CD4-positive, alpha-beta T cell (primary cell): ENCODE measurements around the gene IL34. TPM values are rescaled to one million over a fixed set of nuclear protein-coding genes. Genes with fewer than 3 reads are reported as not detected.

ENCODE experiments used
- ATAC-seq: fragments of 200-7000 bp; cut with Tn5 transposase; one replicate; pipeline ENCODE4 v1.10.0; 2022; ENCODE audit warnings: mild to moderate bottlenecking; ENCODE audit not compliant: poor library complexity
- CTCF ChIA-PET: fragments of 350-600 bp; sonication (Branson Sonifier 250); formaldehyde crosslinking; loops from one replicate; lab custom pipeline; 2021; ENCODE audit warnings: antibody characterized with exemption, inconsistent platforms; lab: Charles Lee
- POLR2A ChIA-PET: fragments of 350-600 bp; sonication (Branson Sonifier 250); formaldehyde crosslinking; loops from one replicate; lab custom pipeline; 2021; ENCODE audit warnings: antibody characterized with exemption, inconsistent platforms; lab: Charles Lee
- DNase-seq, 14 experiments: peaks; one replicate each; pipeline ENCODE4 v3.0.0-alpha.2; 2013 to 2020; ENCODE audit warnings: mixed read lengths in 2 of 14
- H3K27ac ChIP-seq, 2 donors: one replicate each; pipeline versions ENCODE4 v1.5.1 to v1.7.0; 2013; ENCODE audit warnings: low read length in 2 of 2, low read depth in 1 of 2, mild to moderate bottlenecking in 1 of 2
- H3K27me3 ChIP-seq, 2 experiments: 1 replicate in 1 of 2; 2 replicates in 1 of 2; pipeline versions ENCODE4 v1.6.1 to v1.7.0; 2013; ENCODE audit warnings: low read length in 2 of 2, control low read depth in 1 of 2, mild to moderate bottlenecking in 1 of 2, moderate library complexity in 1 of 2; ENCODE audit not compliant: insufficient read depth in 2 of 2, control insufficient read depth in 1 of 2
- H3K36me3 ChIP-seq: one replicate; pipeline ENCODE4 v1.6.1; 2013; ENCODE audit warnings: low read length, control low read depth; ENCODE audit not compliant: insufficient read depth
- H3K4me1 ChIP-seq: one replicate; pipeline ENCODE4 v1.6.1; 2013; ENCODE audit warnings: low read length, control low read depth; ENCODE audit not compliant: insufficient read depth
- H3K4me3 ChIP-seq: one replicate; pipeline ENCODE4 v1.5.1; 2013; ENCODE audit warnings: mild to moderate bottlenecking, low read length, moderate library complexity
- H3K9me3 ChIP-seq, 2 experiments: 1 replicate in 1 of 2; 2 replicates in 1 of 2; pipeline versions ENCODE4 v1.6.1 to v1.7.0; 2013; ENCODE audit warnings: low read length in 2 of 2, mild to moderate bottlenecking in 2 of 2, control low read depth in 1 of 2, moderate library complexity in 1 of 2; ENCODE audit not compliant: control insufficient read depth in 1 of 2, insufficient read depth in 1 of 2
- H3K27ac Mint-ChIP-seq: one replicate; pipeline ENCODE4 v1.8.0; 2020; ENCODE audit warnings: mixed read lengths
- H3K27me3 Mint-ChIP-seq: one replicate; pipeline ENCODE4 v1.8.0; 2021; ENCODE audit warnings: mixed read lengths
- H3K36me3 Mint-ChIP-seq: one replicate; pipeline ENCODE4 v1.8.0; 2021; ENCODE audit warnings: low read depth, mixed read lengths
- H3K4me1 Mint-ChIP-seq: one replicate; pipeline ENCODE4 v1.8.0; 2021; ENCODE audit warnings: low read depth, mixed read lengths
- H3K4me3 Mint-ChIP-seq: one replicate; pipeline ENCODE4 v1.8.0; 2020; ENCODE audit warnings: mild to moderate bottlenecking, mixed read lengths
- H3K9me3 Mint-ChIP-seq: one replicate; pipeline ENCODE4 v1.8.0; 2020; ENCODE audit warnings: mixed read lengths
- intact Hi-C, 2 experiments: fragments of 100-400 bp; cut with DNase I in 1 of 2; cut with micrococcal nuclease in 1 of 2; formaldehyde crosslinking; loops; one replicate each; pipeline versions ENCODE4 v1.15.1 to v1.9.0; 2023 to 2025; cut with DNase I, micrococcal nuclease
- total RNA-seq, 174 experiments: library from RNA in 2 of 174; stranded (reverse) in 2 of 174; gene quantifications; one replicate each; pipeline ENCODE4 v1.2.3 and lab custom pipeline; 2021 to 2026
- TF ChIP-seq, protein P1 (sequence below): fragments of 200-600 bp; IDR thresholded peaks from one replicate; pipeline ENCODE4 v1.8.0; 2022; ENCODE audit warnings: antibody characterized with exemption, mild to moderate bottlenecking

Gene IL34
- total RNA-seq, 2 experiments from 2014 or later: 0.84 to 0.88 TPM

DNA sequence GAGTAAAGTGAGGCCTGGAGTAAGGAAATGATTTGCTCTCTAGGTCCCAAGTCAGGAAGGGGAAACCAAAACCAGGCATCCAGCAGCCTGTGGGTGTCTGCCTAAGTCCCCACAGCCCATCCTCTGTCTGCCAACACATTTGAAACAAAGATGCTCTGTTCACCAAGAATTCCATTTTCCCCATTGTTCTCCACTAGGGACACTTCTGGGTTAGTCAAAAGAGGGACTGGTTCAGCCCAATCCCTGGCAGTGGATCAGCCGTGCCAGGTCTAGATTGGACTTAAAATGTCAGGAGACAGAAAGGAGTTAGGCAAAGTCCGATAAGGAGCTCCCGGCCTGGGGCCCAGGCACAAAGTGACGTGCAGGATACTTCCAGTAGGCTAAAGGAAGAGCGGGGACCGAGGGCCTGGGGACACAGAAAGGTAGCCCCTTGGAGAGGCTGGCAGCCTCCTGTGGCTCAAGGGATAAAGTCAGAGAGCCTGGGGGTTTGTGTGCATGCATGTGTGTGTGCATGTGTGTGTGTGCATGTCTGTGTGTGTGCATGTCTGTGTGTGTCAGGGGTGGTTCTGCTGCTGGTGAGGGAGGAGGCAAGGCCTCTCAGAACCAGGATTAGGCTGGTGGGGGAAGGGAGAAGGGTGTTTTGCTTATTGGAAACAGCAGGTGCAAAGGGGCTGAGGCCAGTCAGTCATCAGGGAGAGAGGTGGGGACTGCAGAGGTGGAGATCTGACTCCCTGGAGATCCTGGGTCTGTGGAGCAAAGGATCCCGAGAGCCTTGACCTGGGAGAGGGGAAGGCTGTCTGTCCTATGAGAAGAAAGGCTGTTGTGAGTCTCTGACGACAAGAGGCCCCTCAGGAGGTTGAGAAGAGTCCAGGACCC, 41.7 kb upstream of the IL34 start:
- Histone ChIP-seq H3K36me3 (no peaks in the 10 kb centered on the region), H3K4me1 (no peaks in the 10 kb centered on the region), H3K4me3 (no peak overlapping the region), H3K27ac (no peak overlapping the region), H3K27me3 (no peaks in the 10 kb centered on the region), H3K9me3 (no peaks in the 10 kb centered on the region)
- H3K9me3 Mint-ChIP-seq: no peaks in the 10 kb centered on the region
- ATAC-seq: no peak
- ChIA-PET CTCF (no interaction called here), POLR2A (no interaction called here)
- no peaks in the 10 kb centered on the region for H3K36me3 Mint-ChIP-seq
- DNase-seq: no peak
- intact Hi-C loops: no loop called here
- TF ChIP-seq, protein P1, sequence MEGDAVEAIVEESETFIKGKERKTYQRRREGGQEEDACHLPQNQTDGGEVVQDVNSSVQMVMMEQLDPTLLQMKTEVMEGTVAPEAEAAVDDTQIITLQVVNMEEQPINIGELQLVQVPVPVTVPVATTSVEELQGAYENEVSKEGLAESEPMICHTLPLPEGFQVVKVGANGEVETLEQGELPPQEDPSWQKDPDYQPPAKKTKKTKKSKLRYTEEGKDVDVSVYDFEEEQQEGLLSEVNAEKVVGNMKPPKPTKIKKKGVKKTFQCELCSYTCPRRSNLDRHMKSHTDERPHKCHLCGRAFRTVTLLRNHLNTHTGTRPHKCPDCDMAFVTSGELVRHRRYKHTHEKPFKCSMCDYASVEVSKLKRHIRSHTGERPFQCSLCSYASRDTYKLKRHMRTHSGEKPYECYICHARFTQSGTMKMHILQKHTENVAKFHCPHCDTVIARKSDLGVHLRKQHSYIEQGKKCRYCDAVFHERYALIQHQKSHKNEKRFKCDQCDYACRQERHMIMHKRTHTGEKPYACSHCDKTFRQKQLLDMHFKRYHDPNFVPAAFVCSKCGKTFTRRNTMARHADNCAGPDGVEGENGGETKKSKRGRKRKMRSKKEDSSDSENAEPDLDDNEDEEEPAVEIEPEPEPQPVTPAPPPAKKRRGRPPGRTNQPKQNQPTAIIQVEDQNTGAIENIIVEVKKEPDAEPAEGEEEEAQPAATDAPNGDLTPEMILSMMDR: no peak
- H3K4me1 Mint-ChIP-seq: no peaks in the 10 kb centered on the region
- no peak overlapping the region for H3K4me3 Mint-ChIP-seq
- no peaks in the 10 kb centered on the region for H3K27me3 Mint-ChIP-seq
- no peak overlapping the region for H3K27ac Mint-ChIP-seq

DNA sequence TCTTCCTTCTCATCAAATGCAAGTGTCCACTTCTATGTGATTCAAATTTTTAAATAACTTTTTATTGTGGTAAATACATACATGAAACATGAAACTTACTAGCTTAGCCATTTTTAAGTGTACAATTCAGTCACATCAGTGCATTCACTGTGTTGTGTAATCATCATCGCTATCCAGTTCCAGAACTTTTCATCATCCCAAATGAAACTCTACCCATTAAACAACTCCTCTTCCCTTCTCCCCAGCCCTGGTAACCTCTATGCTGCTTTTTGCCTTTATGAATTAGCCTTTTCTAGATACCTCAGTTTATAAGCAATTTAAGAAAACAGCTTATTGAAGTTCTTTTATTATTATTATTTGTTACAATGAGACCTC, 41.1 kb upstream of the IL34 start:
- H3K36me3 Mint-ChIP-seq: no peaks in the 10 kb centered on the region
- H3K9me3 ChIP-seq: no peaks in the 10 kb centered on the region
- H3K4me3 ChIP-seq: no peak overlapping the region
- POLR2A ChIA-PET: no interaction called here
- H3K27me3 ChIP-seq: no peaks in the 10 kb centered on the region
- no peaks in the 10 kb centered on the region for H3K4me1 Mint-ChIP-seq
- H3K36me3 ChIP-seq: no peaks in the 10 kb centered on the region
- H3K9me3 Mint-ChIP-seq: no peaks in the 10 kb centered on the region
- H3K27ac Mint-ChIP-seq: no peak overlapping the region
- no peaks in the 10 kb centered on the region for H3K27me3 Mint-ChIP-seq
- intact Hi-C loops: no loop called here
- H3K27ac ChIP-seq: no peak overlapping the region
- DNase-seq (no peak), ATAC-seq (no peak)
- H3K4me3 Mint-ChIP-seq: no peak overlapping the region
- H3K4me1 ChIP-seq: no peaks in the 10 kb centered on the region
- TF ChIP-seq, protein P1: no peak
- CTCF ChIA-PET: no interaction called here

DNA sequence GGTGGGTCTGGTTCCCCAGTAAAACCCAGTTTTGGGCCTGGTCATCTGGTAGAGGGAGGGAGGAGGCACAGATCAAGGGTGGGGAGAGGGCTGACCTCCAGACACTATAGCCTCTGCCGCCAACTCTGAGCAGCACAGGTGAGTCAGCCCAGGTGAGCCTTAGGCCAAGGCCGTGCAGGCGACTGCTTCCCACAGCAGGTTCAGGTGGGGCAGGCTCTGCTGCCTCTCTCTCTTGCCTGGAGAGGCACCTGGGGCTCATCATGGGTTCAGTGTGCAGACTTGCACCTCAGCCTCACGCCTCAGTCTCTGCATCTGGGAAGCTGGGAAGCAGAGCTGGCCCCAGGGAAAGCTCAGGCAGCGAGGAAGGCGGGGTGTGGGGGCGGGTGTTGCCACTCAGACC, 37.8 kb upstream of the IL34 start:
- Mint-ChIP-seq H3K4me3 (no peak overlapping the region), H3K27me3 (no peaks in the 10 kb centered on the region), H3K36me3 (no peaks in the 10 kb centered on the region), H3K9me3 (no peaks in the 10 kb centered on the region), H3K4me1 (no peaks in the 10 kb centered on the region), H3K27ac (no peak overlapping the region)
- Histone ChIP-seq H3K4me3 (no peak overlapping the region), H3K4me1 (no peaks in the 10 kb centered on the region), H3K27me3 (no peaks in the 10 kb centered on the region), H3K27ac (no peak overlapping the region), H3K36me3 (no peaks in the 10 kb centered on the region), H3K9me3 (no peaks in the 10 kb centered on the region)
- CTCF ChIA-PET: no interaction called here
- POLR2A ChIA-PET: no interaction called here
- TF ChIP-seq, protein P1: no peak
- intact Hi-C loops: no loop called here
- DNase-seq (no peak), ATAC-seq (no peak)
